Measurements from ENCODE around the gene CCDC54.

CCDC54 gene

DNA sequence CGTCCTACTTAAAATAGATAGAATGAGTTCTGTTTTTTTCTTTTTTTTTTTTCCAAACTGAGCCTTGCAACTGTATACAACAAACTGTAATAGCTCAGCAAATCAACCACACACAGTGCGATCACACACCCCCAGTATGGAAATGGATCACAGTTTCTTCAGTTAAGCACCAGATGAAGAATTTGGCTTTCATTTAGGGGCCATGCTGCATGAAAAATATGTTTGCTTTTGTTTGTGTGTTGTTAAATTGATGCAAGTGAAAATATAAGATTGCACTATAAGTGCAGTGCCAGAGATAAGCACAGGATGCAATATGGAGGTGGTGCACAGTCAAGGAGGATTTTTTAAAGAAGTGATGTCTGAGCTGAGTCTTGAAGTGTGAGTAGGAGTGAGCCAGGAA, 17.8 kb downstream of the CCDC54 start:
- TF ChIP-seq, protein P1, sequence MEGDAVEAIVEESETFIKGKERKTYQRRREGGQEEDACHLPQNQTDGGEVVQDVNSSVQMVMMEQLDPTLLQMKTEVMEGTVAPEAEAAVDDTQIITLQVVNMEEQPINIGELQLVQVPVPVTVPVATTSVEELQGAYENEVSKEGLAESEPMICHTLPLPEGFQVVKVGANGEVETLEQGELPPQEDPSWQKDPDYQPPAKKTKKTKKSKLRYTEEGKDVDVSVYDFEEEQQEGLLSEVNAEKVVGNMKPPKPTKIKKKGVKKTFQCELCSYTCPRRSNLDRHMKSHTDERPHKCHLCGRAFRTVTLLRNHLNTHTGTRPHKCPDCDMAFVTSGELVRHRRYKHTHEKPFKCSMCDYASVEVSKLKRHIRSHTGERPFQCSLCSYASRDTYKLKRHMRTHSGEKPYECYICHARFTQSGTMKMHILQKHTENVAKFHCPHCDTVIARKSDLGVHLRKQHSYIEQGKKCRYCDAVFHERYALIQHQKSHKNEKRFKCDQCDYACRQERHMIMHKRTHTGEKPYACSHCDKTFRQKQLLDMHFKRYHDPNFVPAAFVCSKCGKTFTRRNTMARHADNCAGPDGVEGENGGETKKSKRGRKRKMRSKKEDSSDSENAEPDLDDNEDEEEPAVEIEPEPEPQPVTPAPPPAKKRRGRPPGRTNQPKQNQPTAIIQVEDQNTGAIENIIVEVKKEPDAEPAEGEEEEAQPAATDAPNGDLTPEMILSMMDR (IDR thresholded peaks at IDR 0.05; ENCODE audit: control extremely low read depth, extremely low read depth, low read depth, missing control alignments), result no peak
- CTCF ChIA-PET, result no interaction called here
- DNase-seq (ENCODE audit: extremely low spot score), result no peak
- POLR2A ChIA-PET, result no interaction called here

DNA sequence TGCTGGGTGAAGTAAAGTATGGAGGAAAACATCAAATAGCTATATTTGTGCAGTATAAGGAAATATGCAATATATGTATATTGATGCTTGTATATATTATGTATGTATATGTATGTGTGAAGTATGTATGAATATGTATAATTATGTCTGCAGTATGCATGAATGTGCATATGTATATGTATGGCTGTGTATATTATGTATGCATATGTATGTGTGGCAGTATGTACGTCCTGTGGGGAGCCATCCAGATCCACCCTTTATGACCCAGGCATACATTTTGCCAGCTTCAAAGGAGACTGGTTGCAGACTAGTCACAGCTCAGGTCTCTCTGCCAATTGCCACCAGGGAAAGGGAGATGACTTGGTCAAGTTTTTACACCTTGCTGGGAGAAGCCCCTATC, 24.1 kb downstream of the CCDC54 start:
- DNase-seq (ENCODE audit: extremely low spot score), result no peak
- ChIA-PET CTCF (interaction anchor here (1.0 to 1.1 kb wide), 3 partner anchors 9 to 20 kb away, joined by 3 read pairs; no protein-coding TSS in a partner anchor), POLR2A (no interaction called here)
- TF ChIP-seq, protein P1 (IDR thresholded peaks at IDR 0.05; ENCODE audit: control extremely low read depth, extremely low read depth, low read depth, missing control alignments), result no peak

DNA sequence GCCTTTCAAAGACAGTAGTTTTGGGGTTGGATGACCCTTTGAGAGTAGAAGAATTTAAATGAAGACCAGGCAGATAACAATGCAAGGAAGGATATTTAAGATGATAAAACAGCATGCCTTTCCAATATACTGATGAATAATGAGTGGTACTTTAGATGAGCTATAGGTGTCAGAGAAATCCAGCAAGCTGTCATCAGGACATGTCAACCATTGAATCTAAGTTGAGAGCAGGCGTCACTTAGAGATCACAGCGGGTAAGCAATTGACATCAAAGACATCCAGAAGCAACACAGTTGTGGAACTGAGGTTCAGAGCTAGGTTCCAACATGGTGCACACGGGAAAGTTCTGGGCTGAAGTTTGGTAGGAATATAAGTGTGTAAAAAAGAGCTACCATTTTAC, 25.0 kb downstream of the CCDC54 start:
- POLR2A ChIA-PET, result no interaction called here

DNA sequence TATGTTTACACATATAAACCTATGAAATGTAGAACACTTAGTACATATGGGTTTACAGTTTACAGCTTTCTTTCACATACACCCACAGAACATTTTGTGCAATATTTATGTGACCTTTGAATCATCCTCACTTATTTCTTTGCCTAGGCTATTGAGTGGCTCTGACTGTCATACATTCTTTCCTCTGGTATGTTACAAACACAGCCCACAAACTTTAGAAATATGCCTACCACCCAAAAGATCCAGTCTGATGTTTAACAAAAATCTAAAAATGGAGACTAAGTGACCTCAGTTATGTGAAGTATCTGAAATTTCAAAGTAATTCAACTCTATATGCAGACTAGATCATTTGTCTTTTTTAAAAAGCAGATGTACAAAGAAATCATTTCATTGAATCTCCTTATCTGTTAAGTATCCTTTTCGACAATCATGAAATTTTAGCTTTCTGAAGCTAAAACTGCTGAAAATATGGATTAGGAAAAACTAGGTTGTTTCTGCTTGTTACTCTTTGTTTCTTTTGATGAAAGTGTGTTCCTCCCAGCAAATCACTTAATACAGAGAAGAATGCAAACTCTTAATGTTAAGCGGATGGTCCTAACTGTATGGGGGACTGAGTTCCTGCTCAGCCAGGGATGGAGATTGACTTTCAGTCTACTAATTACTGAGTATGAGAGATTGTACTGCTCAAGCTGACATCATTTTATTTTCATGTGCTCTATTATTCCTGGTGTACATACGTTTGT, 27.7 kb downstream of the CCDC54 start:
- ChIA-PET POLR2A (no interaction called here), CTCF (interaction anchor here (2.8 kb wide), 1 partner anchor 25 kb away, joined by 11 read pairs; no protein-coding TSS in a partner anchor)
- TF ChIP-seq, protein P1 (IDR thresholded peaks at IDR 0.05; ENCODE audit: control extremely low read depth, extremely low read depth, low read depth, missing control alignments), result no peak
- no peak for DNase-seq (ENCODE audit: extremely low spot score)

More for the DNA sequence above, 25.0 kb downstream of the CCDC54 start:
- TF ChIP-seq, protein P1 (IDR thresholded peaks at IDR 0.05; ENCODE audit: control extremely low read depth, extremely low read depth, low read depth, missing control alignments), result no peak
- CTCF ChIA-PET, result interaction anchor here (0.9 to 2.8 kb wide), 6 partner anchors 8 to 127 kb away, joined by 3 to 11 read pairs (median 4); no protein-coding TSS in a partner anchor
- no peak for DNase-seq (ENCODE audit: extremely low spot score)

DNA sequence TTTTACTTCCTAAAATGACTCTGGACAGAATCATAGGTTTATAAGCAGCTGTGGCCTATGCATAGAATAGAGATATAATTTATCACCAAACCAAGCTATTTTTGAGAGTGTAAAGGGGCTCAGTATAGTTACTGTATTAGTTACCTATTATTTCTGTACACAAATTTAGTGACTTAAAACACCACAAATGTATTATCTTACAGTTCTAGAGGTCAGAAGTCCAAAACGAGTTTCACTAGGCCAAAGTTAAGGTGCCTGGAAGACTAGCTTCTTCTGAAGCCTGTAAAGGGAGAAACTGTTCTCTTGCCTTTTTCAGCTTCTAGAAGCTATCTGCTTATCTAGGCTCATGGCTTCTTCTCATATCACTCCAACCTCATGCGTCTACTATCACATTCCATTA, 30.1 kb downstream of the CCDC54 start:
- CTCF ChIA-PET, result interaction anchor here (4.3 kb wide), 1 partner anchor 13 kb away, joined by 21 read pairs; no protein-coding TSS in a partner anchor
- DNase-seq (ENCODE audit: extremely low spot score), result no peak
- POLR2A ChIA-PET, result no interaction called here
- TF ChIP-seq, protein P1 (IDR thresholded peaks at IDR 0.05; ENCODE audit: control extremely low read depth, extremely low read depth, low read depth, missing control alignments), result no peak

DNA sequence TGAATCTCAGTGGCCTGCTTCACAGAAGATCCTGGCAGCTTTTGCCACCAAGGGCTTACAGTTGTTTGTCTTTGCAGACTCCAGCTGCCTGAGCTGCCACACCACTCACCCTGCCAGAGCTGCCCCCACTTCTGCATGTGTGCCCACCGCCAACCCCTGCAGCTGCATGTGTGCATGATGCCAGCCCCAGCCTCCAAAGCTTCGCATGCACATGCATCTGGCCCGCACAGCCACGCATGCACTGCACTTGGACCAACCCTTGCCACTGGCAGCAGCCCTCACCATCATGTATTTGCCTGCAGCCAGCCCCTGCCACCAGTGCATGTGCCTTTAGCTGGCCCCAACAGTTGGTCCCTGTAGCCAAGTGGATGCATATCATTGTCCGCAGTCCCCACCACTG, 31.3 kb downstream of the CCDC54 start:
- CTCF ChIA-PET, result interaction anchor here (2.7 to 4.3 kb wide), 2 partner anchors 12 to 21 kb away, joined by 13 to 21 read pairs; no protein-coding TSS in a partner anchor
- POLR2A ChIA-PET, result no interaction called here
- TF ChIP-seq, protein P1 (IDR thresholded peaks at IDR 0.05; ENCODE audit: control extremely low read depth, extremely low read depth, low read depth, missing control alignments), result no peak
- no peak for DNase-seq (ENCODE audit: extremely low spot score)

Data from GM10248 (cell line).